GM21786 (cell line): ENCODE results near the gene COL17A1.

Source experiments
- ATAC-seq: cut with Tn5 transposase; IDR thresholded peaks from one replicate; pipeline ENCODE4 v1.9.1; 2021; ENCODE audit not compliant: unreplicated experiment

Gene COL17A1

GRCh38 chr10:103991393-103992128, 94.1 kb downstream of the COL17A1 start:
- no peak for ATAC-seq

GRCh38 chr10:103990531-103990930, 95.1 kb downstream of the COL17A1 start:
- no peak for ATAC-seq

GRCh38 chr10:103990121-103990520, 95.6 kb downstream of the COL17A1 start:
- ATAC-seq: no peak

DNA sequence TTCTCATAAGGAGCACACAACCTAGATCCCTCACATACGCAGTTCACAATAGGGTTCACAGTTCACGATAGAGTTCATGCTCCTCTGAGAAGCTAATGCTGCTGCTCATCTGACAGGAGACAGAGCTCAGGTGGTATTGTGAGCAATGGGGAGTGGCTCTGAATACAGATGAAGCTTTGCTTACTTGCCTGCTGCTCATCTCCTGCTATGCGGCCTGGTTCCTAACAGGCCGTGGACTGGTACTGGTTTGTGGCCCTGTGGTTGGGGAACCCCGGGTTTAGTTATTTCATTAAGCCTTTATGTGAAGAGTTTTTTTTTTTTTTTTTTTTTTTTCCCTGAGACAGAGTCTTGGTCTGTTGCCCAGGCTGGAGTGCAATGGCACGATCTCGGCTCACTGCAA, 99.3 kb downstream of the COL17A1 start:
- ATAC-seq: no peak

GRCh38 chr10:103985726-103986125, 100.0 kb downstream of the COL17A1 start:
- no peak for ATAC-seq

DNA sequence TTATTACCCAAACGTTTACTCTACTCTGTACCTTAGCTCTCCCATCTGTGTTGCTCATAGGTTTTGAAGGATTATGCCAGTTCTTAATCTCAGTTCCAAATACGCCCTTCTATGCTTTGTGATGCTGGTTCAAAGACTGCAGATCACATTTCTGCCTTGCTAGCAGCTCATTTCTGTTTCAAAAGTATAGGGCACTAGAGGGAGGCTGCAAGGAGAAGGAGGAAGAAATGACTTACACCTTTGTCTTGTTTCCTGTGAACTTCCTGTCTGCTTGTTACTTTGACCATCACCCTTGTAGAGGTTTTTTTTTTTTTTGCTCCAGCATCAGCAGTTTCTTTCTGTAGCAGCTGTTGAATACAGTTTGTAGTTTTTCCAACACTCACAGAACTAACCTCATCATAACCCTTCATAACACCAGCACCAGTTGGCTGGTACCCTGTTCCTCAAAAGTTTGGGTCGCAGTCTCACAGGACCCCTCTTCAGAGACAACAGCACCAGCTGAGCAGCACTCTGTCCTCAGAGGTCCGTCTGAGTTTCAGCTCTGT, 102.2 kb downstream of the COL17A1 start:
- peak; percentile 86 for ATAC-seq

GRCh38 chr10:103982639-103983038, 103.0 kb downstream of the COL17A1 start:
- ATAC-seq: no peak
